ENCODE measurements around the gene UGT1A8. TPM values are rescaled to one million over a fixed set of nuclear protein-coding genes. Genes with fewer than 3 reads are reported as not detected.
"Not testable (repeated sequence)": the region's sequence is repeated elsewhere in the genome, so short reads cannot be mapped to it uniquely, and the experiment has no call there.

Gene UGT1A8
- total and polyA plus RNA-seq, 2 experiments from 2014 or later = not detected

DNA sequence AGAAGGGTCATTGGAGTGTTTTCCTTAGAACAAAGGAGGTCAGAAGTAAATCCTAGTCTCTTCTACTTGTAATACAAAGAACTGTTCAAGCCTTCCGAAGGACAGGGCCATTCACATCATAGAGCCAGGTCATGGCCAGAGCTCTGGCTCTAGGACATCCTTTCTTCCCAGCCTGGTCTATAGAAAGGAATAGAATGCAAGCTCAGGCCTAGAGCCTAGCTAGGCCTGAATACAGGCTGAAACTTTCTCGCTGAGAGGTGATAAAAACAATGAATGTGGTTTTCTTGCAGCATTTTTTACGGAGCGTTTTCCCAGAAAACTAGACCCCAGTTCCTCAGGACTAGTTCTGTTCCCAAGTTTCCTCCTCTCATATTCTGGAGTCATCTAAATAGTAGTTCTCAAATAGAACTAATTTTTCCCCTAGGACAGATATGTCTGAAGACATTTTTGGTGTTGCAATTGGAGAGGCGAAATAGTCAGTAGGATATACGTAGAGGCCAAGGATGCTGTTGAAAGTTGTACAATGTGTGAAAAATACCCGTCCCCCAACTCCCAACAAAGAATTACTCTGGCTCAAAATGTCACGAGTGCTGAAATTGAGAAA lies 82.1 kb downstream of the UGT1A8 start:
- no peak for DNase-seq
- no peaks in the 10 kb centered on the region for H3K9me2 ChIP-seq (ENCODE audit: insufficient read depth)
- WGBS, 2 experiments (ENCODE audit: low coverage in 1 of 2, low lambda C conversion rate in 2 of 2, missing lambda C conversion rate in 2 of 2) = 58 to 66% methylated on average over 8 of the region's 8 CpGs
- H2AFZ ChIP-seq = no peak overlapping the region
- TF ChIP-seq EZH2 (IDR thresholded peaks at IDR 0.05; ENCODE audit: insufficient read depth, poor library complexity, severe bottlenecking) (no peak), EZH2phosphoT487 (IDR thresholded peaks at IDR 0.05; ENCODE audit: insufficient read depth, low read depth) (no peak)
- H3K79me2 ChIP-seq (ENCODE audit: insufficient read depth) = no peaks in the 10 kb centered on the region
- peaks cover 12% of the 10 kb centered on the region; the same call in 1 of the 2 replicates for H3K27me3 ChIP-seq (replicated peaks; ENCODE audit: insufficient read depth)
- no peak overlapping the region for H3K9ac ChIP-seq
- H3K4me1 ChIP-seq (ENCODE audit: insufficient read depth) = no peaks in the 10 kb centered on the region
- in situ Hi-C loops (cut with MboI) = no loop called here
- no peak overlapping the region for H3K4me2 ChIP-seq (ENCODE audit: unreplicated experiment)
- no peaks in the 10 kb centered on the region for H3F3A ChIP-seq (ENCODE audit: insufficient read depth)
- no peaks in the 10 kb centered on the region for H3K9me3 ChIP-seq (ENCODE audit: low read depth)
- H3K27ac ChIP-seq = peak overlapping the region; percentile 61
- H4K20me1 ChIP-seq (ENCODE audit: insufficient read depth) = no peaks in the 10 kb centered on the region
- no peaks in the 10 kb centered on the region for H3K36me3 ChIP-seq (ENCODE audit: low read depth)
- H3K4me3 ChIP-seq = no peak overlapping the region

GRCh38 chr2:233700028-233700635 lies 82.7 kb downstream of the UGT1A8 start:
- Histone ChIP-seq H3K27ac (peak overlapping the region; percentile 61), H3K9me2 (ENCODE audit: insufficient read depth) (no peaks in the 10 kb centered on the region), H2AFZ (no peak overlapping the region), H3K79me2 (ENCODE audit: insufficient read depth) (no peaks in the 10 kb centered on the region), H3K4me2 (ENCODE audit: unreplicated experiment) (no peak overlapping the region), H3K4me3 (no peak overlapping the region), H3K9ac (no peak overlapping the region), H3K36me3 (ENCODE audit: low read depth) (no peaks in the 10 kb centered on the region), H3K4me1 (ENCODE audit: insufficient read depth) (no peaks in the 10 kb centered on the region), H3F3A (ENCODE audit: insufficient read depth) (no peaks in the 10 kb centered on the region), H3K27me3 (replicated peaks; ENCODE audit: insufficient read depth) (peaks cover 12% of the 10 kb centered on the region; the same call in 1 of the 2 replicates), H3K9me3 (ENCODE audit: low read depth) (no peaks in the 10 kb centered on the region), H4K20me1 (ENCODE audit: insufficient read depth) (no peaks in the 10 kb centered on the region)
- peak; percentile 43 for DNase-seq
- in situ Hi-C loops (cut with MboI) = no loop called here
- 14 to 37% methylated on average over 1 of the region's 1 CpG for WGBS, 2 experiments (ENCODE audit: low coverage in 1 of 2, low lambda C conversion rate in 2 of 2, missing lambda C conversion rate in 2 of 2)
- TF ChIP-seq EZH2 (IDR thresholded peaks at IDR 0.05; ENCODE audit: insufficient read depth, poor library complexity, severe bottlenecking) = no peak
- no peak for TF ChIP-seq EZH2phosphoT487 (IDR thresholded peaks at IDR 0.05; ENCODE audit: insufficient read depth, low read depth)

DNA sequence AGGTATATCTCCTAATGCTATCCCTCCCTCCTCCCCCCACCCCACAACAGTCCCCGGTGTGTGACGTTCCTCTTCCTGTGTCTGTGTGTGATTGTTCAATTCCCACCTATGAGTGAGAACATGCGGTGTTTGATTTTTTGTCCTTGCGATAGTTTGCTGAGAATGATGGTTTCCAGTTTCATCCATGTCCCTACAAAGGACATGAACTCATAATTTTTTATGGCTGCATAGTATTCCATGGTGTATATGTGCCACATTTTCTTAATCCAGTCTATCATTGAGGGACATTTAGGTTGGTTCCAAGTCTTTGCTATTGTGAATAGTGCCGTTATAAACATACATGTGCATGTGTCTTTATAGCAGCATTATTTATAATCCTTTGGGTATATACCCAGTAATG lies 83.4 kb downstream of the UGT1A8 start:
- DNase-seq; in situ Hi-C loops (cut with MboI); H3K36me3 ChIP-seq (ENCODE audit: low read depth); H4K20me1 ChIP-seq (ENCODE audit: insufficient read depth); H3K4me1 ChIP-seq (ENCODE audit: insufficient read depth); H3K9me2 ChIP-seq (ENCODE audit: insufficient read depth); H2AFZ ChIP-seq; H3K9ac ChIP-seq; H3K9me3 ChIP-seq (ENCODE audit: low read depth); H3K4me3 ChIP-seq; H3K4me2 ChIP-seq (ENCODE audit: unreplicated experiment); H3K79me2 ChIP-seq (ENCODE audit: insufficient read depth); H3K27ac ChIP-seq; H3F3A ChIP-seq (ENCODE audit: insufficient read depth): not testable (repeated sequence)
- WGBS, 2 experiments (ENCODE audit: low coverage in 1 of 2, low lambda C conversion rate in 2 of 2, missing lambda C conversion rate in 2 of 2) = 70 to 72% methylated on average over 5 of the region's 5 CpGs
- peaks cover 12% of the 10 kb centered on the region; the same call in 1 of the 2 replicates for H3K27me3 ChIP-seq (replicated peaks; ENCODE audit: insufficient read depth)

GRCh38 chr2:233702238-233702637 lies 84.8 kb downstream of the UGT1A8 start:
- DNase-seq = no peak
- no peaks in the 10 kb centered on the region for H4K20me1 ChIP-seq (ENCODE audit: insufficient read depth)
- WGBS, 2 experiments (ENCODE audit: low coverage in 1 of 2, low lambda C conversion rate in 2 of 2, missing lambda C conversion rate in 2 of 2) = 41 to 44% methylated on average over 3 of the region's 3 CpGs
- H3K27ac ChIP-seq = no peak overlapping the region
- H3K36me3 ChIP-seq (ENCODE audit: low read depth) = no peaks in the 10 kb centered on the region
- in situ Hi-C loops (cut with MboI) = no loop called here
- H3K9me3 ChIP-seq (ENCODE audit: low read depth) = no peaks in the 10 kb centered on the region
- no peak for TF ChIP-seq EZH2phosphoT487 (IDR thresholded peaks at IDR 0.05; ENCODE audit: insufficient read depth, low read depth)
- TF ChIP-seq EZH2 (IDR thresholded peaks at IDR 0.05; ENCODE audit: insufficient read depth, poor library complexity, severe bottlenecking) = no peak
- peaks cover 11% of the 10 kb centered on the region; the same call in 1 of the 2 replicates for H3K27me3 ChIP-seq (replicated peaks; ENCODE audit: insufficient read depth)
- H3K9me2 ChIP-seq (ENCODE audit: insufficient read depth) = no peaks in the 10 kb centered on the region
- H3K4me1 ChIP-seq (ENCODE audit: insufficient read depth) = no peaks in the 10 kb centered on the region
- no peak overlapping the region for H3K9ac ChIP-seq
- no peak overlapping the region for H3K4me3 ChIP-seq
- no peak overlapping the region for H2AFZ ChIP-seq
- H3K4me2 ChIP-seq (ENCODE audit: unreplicated experiment) = no peak overlapping the region
- H3K79me2 ChIP-seq (ENCODE audit: insufficient read depth) = no peaks in the 10 kb centered on the region
- H3F3A ChIP-seq (ENCODE audit: insufficient read depth) = no peaks in the 10 kb centered on the region

Measured in GM23248 (cell line).